H1 (cell line): ENCODE measurements around the gene PYCARD. TPM values are rescaled to one million over a fixed set of nuclear protein-coding genes. Genes with fewer than 3 reads are reported as not detected.

ENCODE experiments used
- CTCF ChIA-PET: fragments of 300-600 bp; sonication (Branson Sonifier 250); formaldehyde crosslinking; loops from one replicate; lab custom pipeline; 2021; ENCODE audit not compliant: partially characterized antibody; lab: Charles Lee
- POLR2A ChIA-PET: fragments of 300-600 bp; sonication (Branson Sonifier 250); formaldehyde crosslinking; loops from one replicate; lab custom pipeline; 2021; ENCODE audit warnings: inconsistent platforms; ENCODE audit not compliant: partially characterized antibody; lab: Charles Lee
- DNase-seq, 2 experiments: peaks; one replicate each; pipeline versions ENCODE4 v3.0.0 to v3.0.0-alpha.2; 2010 to 2022; ENCODE audit warnings: low spot score in 2 of 2, low read depth in 1 of 2, mixed read lengths in 1 of 2
- FAIRE-seq: peaks from 2 replicates; lab custom pipeline; 2011; peaks lifted over from hg19 to GRCh38; lab: Jason Lieb, UNC
- H2AFZ ChIP-seq: 2 replicates; pipeline ENCODE4 v1.8.1; 2012; ENCODE audit warnings: low read length, inconsistent platforms
- H2AK5ac ChIP-seq: 2 replicates; pipeline ENCODE4 v1.6.1; 2013; ENCODE audit warnings: low read depth, low read length
- H2BK120ac ChIP-seq: replicated peaks from 2 replicates; pipeline ENCODE3; 2013; ENCODE audit warnings: low read depth, low read length, inconsistent platforms
- H2BK12ac ChIP-seq: 2 replicates; pipeline ENCODE4 v1.6.1; 2013; ENCODE audit warnings: low read depth, low read length
- H2BK15ac ChIP-seq: 2 replicates; pipeline ENCODE4 v1.6.1; 2013; ENCODE audit warnings: low read length
- H2BK20ac ChIP-seq: 2 replicates; pipeline ENCODE4 v1.6.1; 2013; ENCODE audit warnings: low read length
- H2BK5ac ChIP-seq: 2 replicates; pipeline ENCODE4 v1.6.1; 2013; ENCODE audit warnings: low read depth, low read length
- H3K14ac ChIP-seq: 2 replicates; pipeline ENCODE4 v1.6.1; 2013; ENCODE audit warnings: inconsistent platforms; ENCODE audit not compliant: insufficient read length
- H3K18ac ChIP-seq: 2 replicates; pipeline ENCODE4 v1.6.1; 2013; ENCODE audit warnings: low read length; ENCODE audit errors: extremely low read depth
- H3K23ac ChIP-seq: 2 replicates; pipeline ENCODE4 v1.6.1; 2013; ENCODE audit warnings: inconsistent platforms; ENCODE audit not compliant: insufficient read length
- H3K23me2 ChIP-seq: 2 replicates; pipeline ENCODE4 v1.6.1; 2013; ENCODE audit warnings: low read depth, low read length
- H3K27ac ChIP-seq: 2 replicates; pipeline ENCODE4 v1.6.1; 2011; ENCODE audit warnings: low read depth, low read length, inconsistent platforms
- H3K27me3 ChIP-seq, 4 experiments: replicated peaks in 1 of 4; 1 replicate in 1 of 4; 2 replicates in 3 of 4; pipeline versions ENCODE4 v1.6.1 to v1.8.1; 2011 to 2013; ENCODE audit warnings: low read length in 3 of 4, mild to moderate bottlenecking in 3 of 4, inconsistent platforms in 2 of 4, mixed read lengths in 2 of 4, moderate library complexity in 1 of 4; ENCODE audit not compliant: control insufficient read depth in 3 of 4, insufficient read depth in 3 of 4; ENCODE audit errors: extremely low read depth in 1 of 4
- H3K36me3 ChIP-seq, 4 experiments: 2 replicates each; pipeline versions ENCODE4 v1.6.1 to v1.8.1; 2011 to 2013; ENCODE audit warnings: mild to moderate bottlenecking in 4 of 4, low read length in 3 of 4, moderate library complexity in 2 of 4, control low read depth in 1 of 4, inconsistent platforms in 1 of 4; ENCODE audit not compliant: insufficient read depth in 4 of 4, control insufficient read depth in 2 of 4
- H3K4ac ChIP-seq: replicated peaks from 2 replicates; pipeline ENCODE3; 2013; ENCODE audit warnings: low read length, low read depth, mixed read lengths, inconsistent platforms; ENCODE audit not compliant: insufficient read length
- H3K4me1 ChIP-seq, 4 experiments: replicated peaks in 1 of 4; 1 replicate in 1 of 4; 2 replicates in 3 of 4; pipeline versions ENCODE4 v1.6.1 to v1.8.1; 2011 to 2013; ENCODE audit warnings: low read length in 3 of 4, inconsistent platforms in 2 of 4, mixed read lengths in 1 of 4; ENCODE audit not compliant: insufficient read depth in 4 of 4, control insufficient read depth in 3 of 4
- H3K4me2 ChIP-seq, 2 experiments: 2 replicates each; pipeline versions ENCODE4 v1.6.1 to v1.8.1; 2011 to 2013; ENCODE audit warnings: low read depth in 2 of 2, low read length in 2 of 2, control low read depth in 1 of 2, inconsistent platforms in 1 of 2, mild to moderate bottlenecking in 1 of 2; ENCODE audit not compliant: insufficient read depth in 1 of 2
- H3K4me3 ChIP-seq, 4 experiments: fragments of 200-600, 300-600 bp in 1 of 4; sonication (generic), shearing (Covaris generic), sonication (Bioruptor Twin) in 1 of 4; 2 replicates each; pipeline versions ENCODE4 v1.5.1 to v1.8.1; 2011 to 2016; ENCODE audit warnings: low read length in 4 of 4, low read depth in 3 of 4, control low read depth in 2 of 4, inconsistent platforms in 2 of 4, mild to moderate bottlenecking in 2 of 4, mixed read lengths in 1 of 4, moderate library complexity in 1 of 4; ENCODE audit not compliant: insufficient read depth in 2 of 4; ENCODE audit errors: extremely low read depth in 1 of 4
- H3K56ac ChIP-seq: replicated peaks from 2 replicates; pipeline ENCODE3; 2013; ENCODE audit warnings: low read depth, mild to moderate bottlenecking, mixed read lengths, low read length, inconsistent platforms; ENCODE audit not compliant: insufficient read length
- H3K79me1 ChIP-seq: 2 replicates; pipeline ENCODE4 v1.6.1; 2013; ENCODE audit warnings: low read depth, low read length, control low read depth
- H3K79me2 ChIP-seq, 2 experiments: 2 replicates each; pipeline versions ENCODE4 v1.6.1 to v1.8.1; 2012 to 2013; ENCODE audit warnings: low read length in 2 of 2, mild to moderate bottlenecking in 2 of 2, inconsistent platforms in 1 of 2; ENCODE audit not compliant: insufficient read depth in 2 of 2, control insufficient read depth in 1 of 2
- H3K9ac ChIP-seq, 4 experiments: replicated peaks in 1 of 4; 1 replicate in 1 of 4; 2 replicates in 3 of 4; pipeline versions ENCODE4 v1.6.1 to v1.8.1; 2011 to 2013; ENCODE audit warnings: low read depth in 3 of 4, low read length in 3 of 4, control low read depth in 2 of 4, mild to moderate bottlenecking in 2 of 4, moderate library complexity in 2 of 4, inconsistent platforms in 1 of 4; ENCODE audit errors: extremely low read depth in 1 of 4
- H3K9me3 ChIP-seq, 2 experiments: 2 replicates each; pipeline versions ENCODE4 v1.6.1 to v1.8.1; 2012 to 2013; ENCODE audit warnings: mild to moderate bottlenecking in 2 of 2, moderate library complexity in 2 of 2, control low read depth in 1 of 2, inconsistent platforms in 1 of 2, low read depth in 1 of 2, low read length in 1 of 2, mixed read lengths in 1 of 2; ENCODE audit not compliant: insufficient read depth in 2 of 2
- H4K20me1 ChIP-seq, 2 experiments: replicated peaks in 1 of 2; 2 replicates each; pipeline versions ENCODE3 to v1.8.1; 2011 to 2013; ENCODE audit warnings: inconsistent platforms in 2 of 2, low read length in 2 of 2, mild to moderate bottlenecking in 1 of 2; ENCODE audit not compliant: insufficient read depth in 2 of 2, control insufficient read depth in 1 of 2
- H4K5ac ChIP-seq: 2 replicates; pipeline ENCODE4 v1.6.1; 2013; ENCODE audit warnings: low read length, low read depth, mixed read lengths, inconsistent platforms; ENCODE audit not compliant: insufficient read length
- H4K8ac ChIP-seq: 2 replicates; pipeline ENCODE4 v1.8.0; 2013; ENCODE audit warnings: mild to moderate bottlenecking, moderate library complexity, low read length, inconsistent platforms; ENCODE audit not compliant: insufficient read depth; ENCODE audit errors: extremely low read depth
- H4K91ac ChIP-seq: replicated peaks from 2 replicates; pipeline ENCODE3; 2013; ENCODE audit warnings: low read length, mixed read lengths, inconsistent platforms; ENCODE audit not compliant: insufficient read length
- JUN ChIP-seq: IDR thresholded peaks from 2 replicates; pipeline ENCODE4 v1.6.1; 2011; ENCODE audit warnings: low read depth, mild to moderate bottlenecking, improper control_type of control experiment, low read length
- SIRT6 ChIP-seq: IDR thresholded peaks from one replicate; pipeline ENCODE4 v1.7.1; 2012; ENCODE audit warnings: low read length, inconsistent platforms
- TBP ChIP-seq: IDR thresholded peaks from 2 replicates; pipeline ENCODE4 v1.6.1; 2011; ENCODE audit warnings: low read depth, low read length, improper control_type of control experiment
- WGBS, 2 experiments: shearing (Covaris generic) in 1 of 2; methylation state at CpG; one replicate each; pipeline versions ENCODE4 v1.1.6 to v1.1.7; 2013 to 2015; ENCODE audit warnings: low lambda C conversion rate in 2 of 2, mixed read lengths in 2 of 2, inconsistent platforms in 1 of 2, low coverage in 1 of 2, missing lambda C conversion rate in 1 of 2; ENCODE audit not compliant: insufficient replicate concordance in 2 of 2, insufficient coverage in 1 of 2, insufficient read length in 1 of 2; ENCODE audit errors: extremely low coverage in 1 of 2, missing lambda C conversion rate in 1 of 2; 5-methylcytosine and 5-hydroxymethylcytosine counted together
- polyA plus RNA-seq, 7 experiments: library from polyadenylated mRNA; depleted of rRNA in 3 of 7; stranded (reverse) in 5 of 7; unstranded in 2 of 7; fragments of >200 nt in 5 of 7; fragments of 200-250 nt in 2 of 7; gene quantifications; 1 replicate in 5 of 7; 2 replicates in 1 of 7; 4 replicates in 1 of 7; pipeline versions ENCODE4 v1.2.1 to v1.2.3, GENCODE V29; 2011 to 2013; ENCODE audit warnings: missing spikeins in 2 of 7, mixed read lengths in 2 of 7
- total RNA-seq: library from RNA; stranded (reverse); fragmentation: NEBNext Ultra II Directional; extraction: Animal tissue kit (Norgen Biotek cat#: 25700); gene quantifications from 2 replicates; pipeline ENCODE4 v1.2.1, GENCODE V29; 2021

Gene PYCARD
- total and polyA plus RNA-seq, 2 of the 8 experiments (the other 6 are each of a cell fraction or from before 2014, with no cell fraction given) = 29.9 to 77.9 TPM

DNA sequence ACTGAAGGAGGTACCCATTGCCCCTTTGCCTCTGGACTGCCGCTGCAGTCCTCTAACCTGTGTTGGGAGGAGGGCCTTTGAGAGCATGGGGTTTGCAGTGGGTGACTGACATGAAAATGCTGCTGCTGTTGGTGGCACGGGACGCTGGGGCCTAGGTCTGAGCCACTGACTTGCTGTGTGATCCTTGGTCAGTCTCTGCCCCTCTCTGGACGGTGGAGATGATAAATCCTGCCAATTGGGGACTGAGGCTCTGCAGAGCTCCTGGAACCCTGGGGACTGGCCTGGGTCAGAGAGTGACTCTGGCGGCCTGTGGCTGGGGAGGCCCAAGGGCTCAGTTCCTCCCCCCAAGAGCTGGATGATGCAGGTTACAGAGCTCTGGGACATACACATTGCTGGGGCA, 20.5 kb upstream of the PYCARD start:
- H4K20me1 ChIP-seq = no peaks in the 10 kb centered on the region
- H2AFZ ChIP-seq = no peak overlapping the region
- no peaks in the 10 kb centered on the region for H3K27me3 ChIP-seq
- H3K56ac ChIP-seq = no peak overlapping the region
- no peak overlapping the region for H2BK20ac ChIP-seq
- H4K5ac ChIP-seq = no peak overlapping the region
- FAIRE-seq (no peak), DNase-seq (no peak)
- no peaks in the 10 kb centered on the region for H3K23me2 ChIP-seq
- H4K91ac ChIP-seq = no peak overlapping the region
- H3K4me3 ChIP-seq = no peak overlapping the region
- H3K23ac ChIP-seq = no peak overlapping the region
- H3K18ac ChIP-seq = no peak overlapping the region
- no peak for TF ChIP-seq SIRT6
- TF ChIP-seq TBP = no peak
- no peak for TF ChIP-seq JUN
- no peaks in the 10 kb centered on the region for H3K36me3 ChIP-seq
- H3K27ac ChIP-seq = no peak overlapping the region
- CTCF ChIA-PET = interaction anchor here (1.1 kb wide), 1 partner anchor 14 kb away, joined by 3 read pairs; no protein-coding TSS in a partner anchor
- no peak overlapping the region for H2BK120ac ChIP-seq
- no peak overlapping the region for H2BK5ac ChIP-seq
- H2BK12ac ChIP-seq = no peak overlapping the region
- H3K79me2 ChIP-seq = no peaks in the 10 kb centered on the region
- H3K9me3 ChIP-seq = no peaks in the 10 kb centered on the region
- 93% methylated on average over 5 of the region's 5 CpGs; no CpG with 5 or more reads in 1 of the 2 experiments for WGBS, 2 experiments
- no peak overlapping the region for H2AK5ac ChIP-seq
- H3K9ac ChIP-seq = no peak overlapping the region
- H3K4ac ChIP-seq = no peak overlapping the region
- H2BK15ac ChIP-seq = no peak overlapping the region
- no peak overlapping the region for H3K14ac ChIP-seq
- H3K79me1 ChIP-seq = no peaks in the 10 kb centered on the region
- no peak overlapping the region for H4K8ac ChIP-seq
- H3K4me2 ChIP-seq = no peak overlapping the region
- H3K4me1 ChIP-seq = no peaks in the 10 kb centered on the region
- POLR2A ChIA-PET = no interaction called here
